Glomerular endothelial cell (primary cell): Measurements from ENCODE around the gene S100A12. TPM values are rescaled to one million over a fixed set of nuclear protein-coding genes. Genes with fewer than 3 reads are reported as not detected.

Experiments used
- DNase-seq: peaks from one replicate; pipeline ENCODE4 v3.0.0-alpha.2; 2011; ENCODE audit warnings: low read depth, low spot score; ENCODE audit errors: extremely low read depth
- total RNA-seq: library from RNA; depleted of rRNA; stranded (reverse); fragments of >200 nt; gene quantifications from 2 replicates; pipeline ENCODE4 v1.2.3, GENCODE V29; 2015

S100A12 gene
- total RNA-seq, 1 donor from 2014 or later, result not detected

DNA sequence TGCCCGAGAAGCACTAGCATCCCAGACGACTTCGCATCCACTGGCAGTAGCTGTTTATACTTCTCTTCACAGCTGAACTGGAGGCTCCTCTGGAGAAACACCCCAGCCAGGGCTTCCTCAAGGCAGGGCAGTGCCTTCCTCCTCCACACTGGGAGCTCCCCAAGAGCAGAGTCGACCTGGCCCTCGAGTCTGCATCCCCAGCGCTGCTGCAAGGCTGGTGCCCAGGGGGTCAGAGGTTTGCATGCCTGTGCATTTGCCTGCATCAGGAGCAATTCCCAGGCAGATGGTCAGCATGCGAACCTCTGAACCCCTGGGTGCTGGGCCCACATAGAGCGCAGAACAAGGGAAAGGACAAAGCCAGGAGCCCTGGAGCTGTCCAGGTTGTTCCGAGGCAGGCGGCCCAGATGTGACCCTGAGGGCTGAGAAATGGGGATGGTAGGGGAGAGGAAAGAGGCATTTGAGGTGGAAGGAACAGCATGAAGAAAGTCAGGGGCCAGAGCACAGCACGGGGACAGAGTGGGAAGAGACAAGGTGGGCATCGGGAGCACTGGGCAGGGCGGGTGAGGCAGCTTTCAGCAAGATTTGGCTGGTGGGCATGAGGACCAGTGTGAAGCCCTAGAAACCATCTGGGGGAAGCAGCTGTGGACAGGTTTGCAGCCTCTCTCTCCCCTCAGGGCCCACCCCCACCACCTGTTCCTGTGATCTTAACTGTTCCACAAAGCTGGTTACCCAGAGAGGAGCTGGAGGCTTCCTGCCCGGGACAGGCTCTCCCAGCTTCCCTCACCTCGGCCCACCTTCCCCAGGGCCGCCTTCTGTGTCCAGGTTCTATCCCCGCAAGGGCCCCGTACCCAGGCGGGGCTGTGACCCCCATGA is 21.9 kb upstream of the S100A12 start:
- no peak for DNase-seq

DNA sequence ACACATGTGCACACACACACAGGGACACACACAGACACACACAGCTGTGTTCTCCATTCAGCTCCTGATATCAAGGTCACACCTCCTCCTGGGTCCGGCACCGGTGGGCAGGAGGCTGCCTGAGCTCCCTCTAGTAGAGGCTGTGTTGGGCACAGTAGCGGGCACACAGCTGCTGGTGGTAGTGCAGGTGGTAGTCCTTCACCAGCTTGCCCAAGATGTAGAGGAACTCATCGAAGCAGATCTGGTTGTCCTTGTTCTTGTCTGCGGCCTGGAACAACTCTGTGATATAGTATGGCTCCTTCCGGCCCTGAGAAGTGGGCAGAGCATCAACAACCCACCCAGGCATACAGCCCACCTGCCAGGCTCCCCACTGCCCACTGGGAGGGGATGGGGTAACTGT is 21.0 kb upstream of the S100A12 start:
- no peak for DNase-seq

DNA sequence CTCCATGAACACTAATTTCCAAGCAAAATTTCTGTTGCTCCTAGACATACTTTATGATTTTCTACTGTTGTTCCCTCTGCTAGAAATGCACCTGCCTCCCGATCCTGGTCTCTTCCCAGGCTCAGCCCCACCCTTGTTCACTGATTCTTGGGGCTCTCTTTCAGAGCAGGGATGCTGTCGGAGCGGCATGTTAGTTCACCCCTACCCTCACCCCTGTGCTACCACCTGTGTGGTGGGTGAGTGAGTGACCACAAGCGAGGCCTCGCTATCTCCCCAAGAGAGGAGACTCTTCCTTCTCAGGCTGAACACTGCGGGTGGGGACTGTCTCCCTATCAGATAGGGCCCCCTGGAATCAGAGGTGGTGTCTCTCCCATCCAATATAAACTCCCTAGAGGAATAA is 20.4 kb upstream of the S100A12 start:
- DNase-seq, result no peak

DNA sequence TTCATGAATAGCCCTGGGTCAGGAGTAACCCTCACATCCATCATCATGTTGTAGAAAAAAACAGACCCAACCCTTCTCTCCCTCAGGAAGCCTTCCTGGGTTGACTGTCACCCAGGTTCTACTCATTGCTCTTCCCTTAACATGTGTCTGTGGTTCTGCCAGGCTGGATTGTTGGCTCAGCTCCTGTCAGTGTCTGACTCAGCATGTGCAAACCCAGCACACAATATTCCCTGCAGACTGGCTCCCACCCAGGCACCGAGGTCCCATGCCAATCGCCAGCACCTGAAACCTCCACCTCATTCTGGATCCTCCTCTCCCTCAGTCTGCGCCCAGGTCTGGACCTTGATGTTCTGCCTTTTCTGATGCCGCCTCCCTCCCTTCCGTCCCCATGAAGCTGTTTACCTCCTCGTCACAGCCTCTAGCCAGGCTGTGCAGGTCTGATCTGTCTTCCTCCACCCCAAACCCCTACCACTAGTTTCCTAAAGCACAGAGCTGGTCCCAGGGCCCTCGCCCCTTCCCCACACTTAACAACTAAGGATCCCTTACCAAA is 19.8 kb upstream of the S100A12 start:
- DNase-seq, result no peak

DNA sequence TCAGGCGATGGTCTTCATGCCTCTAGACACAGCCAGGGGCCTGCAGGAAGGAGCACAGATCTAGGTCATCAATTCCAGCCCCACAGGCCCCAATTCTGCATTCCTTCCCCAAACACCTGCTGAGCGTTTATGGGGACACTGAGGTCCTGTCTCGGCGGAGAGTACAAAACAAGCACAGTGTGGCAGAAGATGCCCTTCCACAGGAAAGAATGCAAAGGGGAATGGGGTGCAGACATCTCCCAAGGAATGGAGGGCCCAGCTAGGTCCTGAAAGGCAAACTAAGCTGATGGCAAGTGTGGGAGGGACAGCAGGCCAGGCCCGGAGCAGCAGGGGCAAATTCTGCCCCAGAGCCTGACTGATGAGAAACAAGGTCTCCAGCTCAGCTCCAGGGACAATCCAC is 19.0 kb upstream of the S100A12 start:
- DNase-seq, result no peak

DNA sequence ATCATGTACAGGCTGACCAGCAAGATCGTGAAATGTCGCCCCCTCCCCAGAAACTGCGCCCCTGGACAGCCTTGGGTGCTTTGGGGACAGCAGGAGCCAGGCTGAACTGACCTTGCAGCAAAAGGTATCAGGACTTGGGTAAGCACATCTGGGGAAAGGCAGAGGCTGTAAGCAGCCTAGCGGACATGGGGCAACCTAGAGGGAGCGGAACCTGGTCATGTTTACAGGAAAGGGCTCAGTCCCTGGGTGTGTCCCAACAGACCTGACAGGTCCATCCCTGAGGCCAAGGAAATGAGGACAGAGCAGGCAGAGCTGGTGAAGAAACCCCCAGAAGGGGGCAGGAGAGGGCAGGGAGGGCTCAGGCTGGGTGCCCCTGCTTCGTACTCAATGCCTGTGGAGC is 18.5 kb upstream of the S100A12 start:
- no peak for DNase-seq

DNA sequence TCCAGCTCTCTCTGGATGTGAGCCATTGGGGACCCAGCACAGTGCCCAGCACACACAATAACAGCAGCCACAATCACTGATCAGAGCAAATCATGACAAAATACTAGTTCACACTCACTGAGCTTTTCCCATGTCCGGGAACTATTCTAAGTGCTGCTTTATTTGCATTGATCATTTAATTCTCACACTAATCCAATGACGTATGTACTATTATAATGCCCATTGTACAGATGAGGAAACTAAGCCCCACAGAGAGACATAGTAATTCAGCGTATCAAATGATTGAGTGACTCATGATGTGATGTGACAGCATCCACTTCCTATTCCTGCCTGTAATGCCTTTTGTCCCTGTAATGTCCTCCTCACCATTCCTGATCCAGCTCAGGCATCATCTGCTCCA is 17.4 kb upstream of the S100A12 start:
- no peak for DNase-seq

DNA sequence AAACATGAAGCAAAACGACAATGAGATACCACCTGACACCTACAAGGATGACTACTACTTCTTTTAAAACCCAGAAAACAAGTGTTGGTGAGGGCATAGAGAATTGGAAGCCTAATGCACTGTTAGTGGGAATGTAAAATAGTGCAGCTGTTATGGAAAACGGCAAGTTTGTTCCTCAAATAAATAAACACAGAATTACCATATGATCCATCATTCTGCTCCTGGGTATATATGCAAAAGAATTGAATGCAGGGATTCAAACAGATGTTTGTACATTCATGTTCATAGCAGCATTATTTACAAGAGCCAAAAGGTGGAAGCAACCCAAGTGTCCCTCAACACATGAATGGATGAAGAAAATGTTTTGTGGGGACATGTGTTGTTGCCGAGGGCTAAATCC is 16.8 kb upstream of the S100A12 start:
- no peak for DNase-seq

DNA sequence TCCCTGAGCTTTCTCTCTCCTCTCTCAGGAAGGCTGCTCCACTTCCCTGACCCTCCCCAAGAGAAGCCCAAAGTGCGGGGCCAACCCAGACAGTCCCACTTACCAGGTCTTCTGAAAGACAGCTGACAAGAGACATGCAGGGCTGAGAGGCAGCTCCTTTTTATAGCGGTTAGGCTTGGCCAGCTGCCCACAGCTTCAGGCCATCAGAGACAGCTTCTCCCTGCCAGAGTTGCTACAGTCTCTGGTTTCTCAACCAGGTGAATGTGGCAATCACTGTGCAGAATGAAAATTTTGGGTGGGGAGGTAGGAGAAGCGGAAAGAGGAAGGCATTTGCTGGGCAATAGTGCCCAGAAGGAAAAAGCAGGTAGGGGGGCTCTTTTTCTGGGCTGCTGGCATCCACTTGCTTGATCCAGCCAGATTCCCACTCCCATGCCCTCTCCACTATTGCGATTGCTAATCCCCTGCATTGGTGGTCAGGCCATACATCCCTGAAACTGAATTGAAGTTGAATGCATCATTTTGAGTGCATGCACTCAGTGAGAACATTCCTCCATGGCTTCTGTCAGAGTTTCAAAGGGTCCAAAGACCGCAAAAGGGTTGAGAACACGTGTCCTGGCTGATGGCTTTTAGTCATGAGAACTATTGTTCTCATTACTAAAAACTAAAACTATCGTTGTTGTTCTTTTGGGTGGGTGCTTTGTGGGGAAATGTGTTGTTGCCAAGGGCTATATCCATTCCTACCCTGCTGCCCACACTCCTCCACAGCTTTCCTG is 15.7 kb upstream of the S100A12 start, which contains the start of gene S100A8:
Gene S100A8, minus strand, starts transcription at position 136 of the 773 bp plus-strand sequence. CDS start 538 bp downstream, outside the sequence.
- no peak for DNase-seq

DNA sequence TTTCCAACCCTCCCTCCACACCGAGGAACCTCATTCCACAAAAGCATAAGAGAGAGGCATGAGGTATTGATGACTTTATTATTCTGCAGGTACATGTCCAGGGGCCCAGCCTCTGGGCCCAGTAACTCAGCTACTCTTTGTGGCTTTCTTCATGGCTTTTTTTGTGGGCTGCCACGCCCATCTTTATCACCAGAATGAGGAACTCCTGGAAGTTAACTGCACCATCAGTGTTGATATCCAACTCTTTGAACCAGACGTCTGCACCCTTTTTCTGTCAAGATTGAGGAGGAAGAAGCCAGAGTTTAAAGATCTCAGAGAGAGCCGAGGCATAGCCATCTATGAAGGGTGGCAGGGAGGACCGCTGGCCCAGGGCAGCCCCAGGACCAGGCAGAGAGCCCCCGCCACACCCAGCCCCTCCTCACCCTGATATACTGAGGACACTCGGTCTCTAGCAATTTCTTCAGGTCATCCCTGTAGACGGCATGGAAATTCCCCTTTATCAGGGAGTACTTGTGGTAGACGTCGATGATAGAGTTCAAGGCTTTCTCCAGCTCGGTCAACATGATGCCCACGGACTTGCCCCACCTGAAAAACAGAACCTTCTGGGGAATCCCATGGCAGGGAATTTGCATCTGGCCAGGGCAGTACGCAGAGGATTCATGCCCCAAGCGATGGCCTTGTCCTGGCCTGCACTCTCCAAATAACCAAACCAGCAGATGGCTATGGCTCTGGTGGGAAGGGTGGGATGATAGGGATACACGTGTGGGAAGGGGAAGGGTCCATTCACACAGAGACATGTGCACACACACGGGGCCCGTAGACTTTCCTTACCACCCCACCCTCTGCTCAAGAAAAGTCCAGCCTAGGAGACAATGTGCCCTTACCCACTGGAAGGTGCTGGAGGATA is 14.8 kb upstream of the S100A12 start:
- DNase-seq, result no peak

DNA sequence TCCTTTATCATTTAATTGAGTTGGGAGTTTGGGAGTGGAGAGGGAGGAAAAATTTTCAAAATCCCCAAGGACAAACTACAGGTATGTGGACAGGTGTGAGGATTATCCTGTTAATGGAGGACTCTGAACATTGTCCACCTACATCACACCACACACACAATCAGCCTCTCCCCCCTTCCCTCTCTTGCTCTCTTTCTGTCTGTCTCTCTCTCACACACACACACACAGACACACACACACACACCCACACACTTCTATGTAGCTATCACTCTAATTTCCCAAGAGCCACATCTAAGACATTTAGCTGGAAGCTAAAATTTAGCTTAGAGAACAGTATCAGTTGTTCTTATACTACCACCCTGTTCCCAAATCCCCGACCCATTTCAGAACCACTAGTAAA is 14.0 kb upstream of the S100A12 start:
- no peak for DNase-seq

DNA sequence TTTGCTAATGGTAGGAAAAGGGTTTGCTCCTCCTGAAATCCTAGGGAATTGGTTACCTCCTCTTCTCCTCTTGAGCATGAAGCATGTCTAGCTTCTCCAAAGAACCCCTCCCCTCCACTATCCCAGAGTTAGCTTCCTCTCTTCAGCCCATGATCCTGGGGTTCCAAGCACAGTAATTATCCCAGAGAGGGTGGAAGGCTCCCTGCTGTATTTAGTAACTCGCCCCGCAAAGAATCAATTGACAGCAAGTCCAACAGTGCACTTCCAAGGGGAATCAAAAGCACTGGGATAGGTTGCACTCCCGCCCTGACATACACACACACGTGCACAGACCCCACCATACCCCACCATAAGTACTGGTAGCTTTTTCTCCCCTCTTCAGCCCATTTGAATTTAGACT is 12.4 kb upstream of the S100A12 start:
- no peak for DNase-seq

DNA sequence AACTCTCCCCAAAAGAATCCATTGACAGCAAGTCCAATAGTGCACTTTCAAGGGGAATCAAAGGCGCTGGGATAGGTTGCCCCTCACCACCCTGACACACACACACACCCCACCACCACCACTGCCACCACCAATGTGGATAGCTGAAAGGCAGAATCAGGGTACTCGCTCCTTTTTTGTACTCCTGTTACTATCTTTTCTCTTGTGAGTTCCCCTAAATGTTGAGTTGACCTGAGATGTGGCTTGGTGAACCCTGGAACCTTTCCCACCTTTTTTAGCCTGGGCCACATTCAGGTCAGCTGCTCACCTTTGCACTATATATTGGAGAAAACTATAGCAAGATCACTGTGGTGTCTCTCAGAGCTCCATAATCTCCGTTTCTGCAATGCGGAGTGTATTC is 11.6 kb upstream of the S100A12 start:
- no peak for DNase-seq

DNA sequence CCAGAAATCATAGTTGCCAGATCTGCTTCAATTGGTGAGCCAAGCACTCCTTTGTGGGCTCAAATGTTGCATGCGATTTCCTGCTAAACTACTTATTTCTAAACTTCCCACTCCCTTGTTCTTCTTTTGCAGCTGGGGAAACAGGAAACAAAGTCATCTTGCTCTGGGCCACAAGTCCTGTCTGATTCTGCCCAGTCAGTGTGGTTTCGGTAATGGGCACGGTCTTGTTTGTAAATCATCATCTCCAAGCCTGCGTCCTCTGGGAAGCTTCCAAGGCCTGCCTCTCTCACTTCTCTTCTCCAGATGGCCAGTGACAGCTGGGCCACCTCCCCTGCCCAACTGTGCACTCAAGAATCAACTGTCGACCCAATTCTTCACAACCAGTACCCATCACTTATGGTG is 11.1 kb upstream of the S100A12 start:
- no peak for DNase-seq

DNA sequence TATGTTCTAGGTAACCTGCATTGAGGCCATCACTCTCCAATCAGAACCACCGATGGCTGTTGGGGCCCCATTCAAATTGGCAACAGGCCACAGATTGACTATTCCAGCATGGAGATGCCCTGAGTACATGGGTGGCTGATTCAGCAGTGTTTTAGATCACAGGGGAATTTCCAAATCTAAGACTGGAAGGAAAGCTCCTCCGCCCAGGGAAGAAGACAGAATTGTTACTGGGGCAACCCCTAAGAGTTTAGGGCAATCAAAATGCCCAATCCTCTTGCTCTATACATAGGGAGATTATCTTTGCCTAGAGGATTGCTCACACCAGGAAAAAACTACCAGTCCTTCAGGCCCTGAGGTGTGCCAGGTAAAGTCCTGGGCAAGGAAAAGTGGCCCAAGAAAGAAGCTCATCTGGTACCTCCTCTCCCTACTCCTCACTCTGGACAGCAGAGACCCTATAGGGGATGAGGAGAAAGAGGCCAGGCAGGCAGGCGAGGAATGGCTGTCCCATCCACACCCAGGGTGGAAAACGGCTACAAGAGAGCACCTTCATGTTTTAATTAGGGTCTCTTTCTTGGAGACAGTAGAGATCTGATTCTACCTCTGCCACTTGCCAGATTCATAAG is 9.6 kb upstream of the S100A12 start:
- no peak for DNase-seq

DNA sequence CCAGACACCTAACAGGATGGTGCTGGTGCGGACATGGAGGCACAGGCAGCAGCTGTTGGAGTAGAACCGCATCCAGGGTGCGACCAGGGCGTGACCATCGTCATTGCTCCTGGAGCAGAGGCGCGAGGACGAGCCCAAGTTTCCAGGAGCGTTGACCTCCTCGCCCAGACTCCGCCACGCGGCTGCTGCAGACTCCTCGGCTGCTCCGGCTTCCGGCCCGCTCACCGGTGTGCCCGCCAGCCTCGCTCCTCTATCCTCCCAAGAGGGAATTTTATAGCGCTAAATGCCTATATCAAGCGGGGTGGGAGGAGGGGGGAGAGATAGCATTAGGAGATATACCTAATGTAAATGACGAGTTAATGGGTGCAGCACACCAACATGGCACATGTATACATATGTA is 5.3 kb upstream of the S100A12 start:
- no peak for DNase-seq

DNA sequence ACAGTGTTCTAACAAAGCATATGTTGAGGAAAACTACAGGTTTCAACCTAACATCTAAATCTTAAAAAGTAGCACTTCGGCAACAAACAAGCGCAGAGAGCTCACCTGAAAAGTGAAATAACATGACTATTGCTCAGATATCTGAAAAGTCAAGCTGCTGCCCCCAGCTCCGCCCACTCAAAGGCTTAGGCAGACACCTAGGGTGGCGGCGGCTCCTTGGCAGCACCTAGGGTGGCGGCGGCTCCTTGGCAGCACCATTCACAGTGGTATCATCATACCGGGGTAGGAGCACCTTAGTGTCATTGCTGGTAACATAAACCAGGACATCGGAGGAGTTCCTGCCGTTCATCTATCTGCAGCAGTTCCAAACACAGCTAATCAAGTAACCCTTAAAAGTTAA is 4.2 kb upstream of the S100A12 start:
- no peak for DNase-seq

DNA sequence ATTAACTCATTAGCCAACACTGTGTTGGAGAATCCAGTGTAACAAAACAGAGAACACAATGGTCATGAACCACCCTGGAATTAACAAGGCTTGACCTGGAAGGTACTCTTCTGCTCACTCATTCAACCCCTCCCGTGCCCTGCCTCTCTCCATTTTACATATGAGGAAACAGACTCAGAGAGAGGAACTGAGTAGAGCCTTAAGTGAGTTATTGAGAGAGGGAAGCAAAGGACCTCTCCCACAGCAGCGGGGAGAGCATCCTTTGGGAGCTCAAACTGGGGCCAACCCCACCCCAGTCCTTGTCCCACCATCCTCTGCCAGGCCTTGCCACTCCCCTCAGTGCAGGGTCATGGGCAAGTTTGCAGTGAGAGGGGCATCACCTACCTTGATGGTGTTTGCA is 1.4 kb downstream of the S100A12 start:
- no peak for DNase-seq

DNA sequence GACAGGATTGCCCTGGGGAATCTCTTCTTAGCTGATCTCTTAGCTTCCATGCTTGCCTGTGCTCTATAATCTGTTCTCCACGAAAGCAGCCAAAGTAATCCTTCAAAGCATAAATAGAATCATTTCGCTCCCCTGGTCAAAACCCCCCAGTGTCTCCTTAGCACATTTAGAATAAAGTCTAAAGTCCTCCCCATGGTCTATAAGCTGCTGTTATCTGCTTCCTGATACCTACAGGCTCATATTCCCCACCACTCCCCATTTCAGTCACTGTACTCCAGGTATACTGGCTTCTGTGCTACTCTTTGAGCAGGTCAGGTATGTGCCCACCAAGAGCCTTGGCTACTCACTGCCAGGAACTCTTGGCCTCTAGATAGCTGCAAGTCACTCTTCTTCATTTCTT is 2.9 kb downstream of the S100A12 start:
- no peak for DNase-seq

DNA sequence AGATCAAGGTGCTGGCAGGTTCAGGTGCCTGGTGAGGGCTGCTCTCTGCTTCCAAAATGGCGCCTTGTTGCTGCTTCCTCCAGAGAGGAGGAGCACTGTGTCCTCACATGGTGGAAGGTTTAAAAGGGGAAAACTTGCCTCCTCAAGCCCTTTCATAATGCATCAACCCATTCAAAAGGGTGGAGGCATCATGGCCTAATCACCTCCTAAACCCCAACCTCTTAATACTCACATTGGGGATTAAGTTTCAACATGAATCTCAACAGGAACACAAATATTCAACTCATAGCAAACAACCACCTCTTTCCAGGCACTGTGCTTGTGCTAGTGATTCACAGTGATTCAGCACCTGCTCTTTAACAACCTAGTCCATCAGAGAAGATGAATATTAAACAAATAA is 4.2 kb downstream of the S100A12 start:
- no peak for DNase-seq
